H1 (cell line): ENCODE data around the gene CFAP20.

Experiments
- BCL11A ChIP-seq, 2 experiments: IDR thresholded peaks; one replicate each; pipeline ENCODE4 v1.6.1; 2011; ENCODE audit warnings: low read depth in 2 of 2, low read length in 2 of 2, mild to moderate bottlenecking in 2 of 2
- CBX5 ChIP-seq: fragments of 300-800, 300-1000 bp; sonication (generic); IDR thresholded peaks from 2 replicates; pipeline ENCODE4 v1.7.1; 2016; ENCODE audit warnings: antibody characterized with exemption, low read length, low read depth
- EZH2 ChIP-seq: fragments of 200-600 bp; sonication (generic); IDR thresholded peaks from 2 replicates; pipeline ENCODE4 v1.7.1; 2012; ENCODE audit warnings: low read depth, mild to moderate bottlenecking, moderate library complexity, low read length, inconsistent platforms; ENCODE audit not compliant: severe bottlenecking
- PHF8 ChIP-seq: fragments of 200-600 bp; sonication (generic); conservative IDR thresholded peaks from 2 replicates; pipeline ENCODE4 v1.7.1; 2012; ENCODE audit warnings: low read depth, mild to moderate bottlenecking, inconsistent platforms, low read length, moderate library complexity
- POLR2A ChIP-seq, 2 experiments: IDR thresholded peaks; 1 replicate in 1 of 2; 2 replicates in 1 of 2; pipeline ENCODE4 v1.6.1; 2011; ENCODE audit warnings: low read depth in 2 of 2, low read length in 2 of 2, mild to moderate bottlenecking in 2 of 2; ENCODE audit errors: control extremely low read depth in 1 of 2
- POLR2AphosphoS5 ChIP-seq: IDR thresholded peaks from 2 replicates; pipeline ENCODE4 v1.6.1; 2011; ENCODE audit warnings: low read depth, low read length
- RFX5 ChIP-seq: IDR thresholded peaks from 2 replicates; pipeline ENCODE4 v1.6.1; 2011; ENCODE audit warnings: low read depth, low read length, improper control_type of control experiment, borderline replicate concordance
- SIN3A ChIP-seq, 2 experiments: IDR thresholded peaks in 1 of 2; conservative IDR thresholded peaks in 1 of 2; 2 replicates each; pipeline ENCODE4 v1.6.1; 2011 to 2012; ENCODE audit warnings: low read length in 2 of 2, improper control_type of control experiment in 1 of 2, low read depth in 1 of 2, mild to moderate bottlenecking in 1 of 2
- SP1 ChIP-seq: IDR thresholded peaks from 2 replicates; pipeline ENCODE4 v1.6.1; 2011; ENCODE audit warnings: low read depth, low read length
- SP4 ChIP-seq: IDR thresholded peaks from 2 replicates; pipeline ENCODE4 v1.6.1; 2012; ENCODE audit warnings: low read length, inconsistent platforms
- TAF1 ChIP-seq: IDR thresholded peaks from 2 replicates; pipeline ENCODE4 v1.6.1; 2011; ENCODE audit warnings: mild to moderate bottlenecking, low read depth, low read length
- YY1 ChIP-seq: IDR thresholded peaks from 2 replicates; pipeline ENCODE4 v1.6.1; 2011; ENCODE audit warnings: low read depth, mild to moderate bottlenecking, low read length
- TF ChIP-seq, protein P1 (sequence below), 3 experiments: IDR thresholded peaks; 1 replicate in 2 of 3; 2 replicates in 1 of 3; pipeline versions ENCODE4 v1.5.1 to v1.6.1; 2011; ENCODE audit warnings: low read length in 3 of 3, mild to moderate bottlenecking in 3 of 3, inconsistent platforms in 2 of 3, low read depth in 1 of 3, moderate library complexity in 1 of 3; ENCODE audit not compliant: insufficient read depth in 1 of 3; ENCODE audit errors: control extremely low read depth in 1 of 3

DNA sequence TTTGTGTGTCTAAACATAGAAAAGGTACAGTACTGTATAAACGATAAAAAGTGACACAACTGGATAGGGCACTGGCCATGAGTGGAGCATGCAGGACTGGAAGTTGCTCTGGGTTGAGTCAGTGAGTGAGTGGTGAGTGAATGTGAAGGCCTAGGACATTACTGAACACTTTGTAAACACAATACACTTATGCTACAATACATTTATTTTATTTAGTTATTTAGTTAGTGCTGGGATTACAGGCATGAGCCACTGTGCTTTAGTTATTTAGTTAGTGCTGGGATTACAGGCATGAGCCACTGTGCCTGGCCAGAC is 4.6 kb downstream of the CFAP20 start:
- TF ChIP-seq, protein P1, sequence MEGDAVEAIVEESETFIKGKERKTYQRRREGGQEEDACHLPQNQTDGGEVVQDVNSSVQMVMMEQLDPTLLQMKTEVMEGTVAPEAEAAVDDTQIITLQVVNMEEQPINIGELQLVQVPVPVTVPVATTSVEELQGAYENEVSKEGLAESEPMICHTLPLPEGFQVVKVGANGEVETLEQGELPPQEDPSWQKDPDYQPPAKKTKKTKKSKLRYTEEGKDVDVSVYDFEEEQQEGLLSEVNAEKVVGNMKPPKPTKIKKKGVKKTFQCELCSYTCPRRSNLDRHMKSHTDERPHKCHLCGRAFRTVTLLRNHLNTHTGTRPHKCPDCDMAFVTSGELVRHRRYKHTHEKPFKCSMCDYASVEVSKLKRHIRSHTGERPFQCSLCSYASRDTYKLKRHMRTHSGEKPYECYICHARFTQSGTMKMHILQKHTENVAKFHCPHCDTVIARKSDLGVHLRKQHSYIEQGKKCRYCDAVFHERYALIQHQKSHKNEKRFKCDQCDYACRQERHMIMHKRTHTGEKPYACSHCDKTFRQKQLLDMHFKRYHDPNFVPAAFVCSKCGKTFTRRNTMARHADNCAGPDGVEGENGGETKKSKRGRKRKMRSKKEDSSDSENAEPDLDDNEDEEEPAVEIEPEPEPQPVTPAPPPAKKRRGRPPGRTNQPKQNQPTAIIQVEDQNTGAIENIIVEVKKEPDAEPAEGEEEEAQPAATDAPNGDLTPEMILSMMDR (IDR thresholded peaks at IDR 0.05; ENCODE audit: control extremely low read depth in 1 of 3, insufficient read depth in 1 of 3, low read depth in 1 of 3, low read length in 3 of 3) = no peak
- TF ChIP-seq RFX5 (no peak), POLR2A (IDR thresholded peaks at IDR 0.05; ENCODE audit: control extremely low read depth in 1 of 2, low read depth in 2 of 2, low read length in 2 of 2) (no peak), SP1 (no peak), YY1 (no peak), SP4 (no peak), TAF1 (no peak), POLR2AphosphoS5 (no peak), CBX5 (no peak), EZH2 (no peak), SIN3A (conservative IDR thresholded peaks at IDR 0.05 in 1 of 2, IDR thresholded peaks at IDR 0.05 in 1 of 2; ENCODE audit: low read depth in 1 of 2, low read length in 2 of 2) (no peak), BCL11A (IDR thresholded peaks at IDR 0.05; ENCODE audit: low read depth in 2 of 2, low read length in 2 of 2) (no peak), PHF8 (no peak)
